GM12874 (cell line): Measurements from ENCODE around the gene PRDM16.

Experiments used
- CTCF ChIP-seq: IDR thresholded peaks from 2 replicates; pipeline ENCODE4 v1.5.1; 2011; ENCODE audit warnings: low read depth, mild to moderate bottlenecking, control low read depth, low read length, moderate library complexity; ENCODE audit not compliant: insufficient read depth

Gene PRDM16

DNA sequence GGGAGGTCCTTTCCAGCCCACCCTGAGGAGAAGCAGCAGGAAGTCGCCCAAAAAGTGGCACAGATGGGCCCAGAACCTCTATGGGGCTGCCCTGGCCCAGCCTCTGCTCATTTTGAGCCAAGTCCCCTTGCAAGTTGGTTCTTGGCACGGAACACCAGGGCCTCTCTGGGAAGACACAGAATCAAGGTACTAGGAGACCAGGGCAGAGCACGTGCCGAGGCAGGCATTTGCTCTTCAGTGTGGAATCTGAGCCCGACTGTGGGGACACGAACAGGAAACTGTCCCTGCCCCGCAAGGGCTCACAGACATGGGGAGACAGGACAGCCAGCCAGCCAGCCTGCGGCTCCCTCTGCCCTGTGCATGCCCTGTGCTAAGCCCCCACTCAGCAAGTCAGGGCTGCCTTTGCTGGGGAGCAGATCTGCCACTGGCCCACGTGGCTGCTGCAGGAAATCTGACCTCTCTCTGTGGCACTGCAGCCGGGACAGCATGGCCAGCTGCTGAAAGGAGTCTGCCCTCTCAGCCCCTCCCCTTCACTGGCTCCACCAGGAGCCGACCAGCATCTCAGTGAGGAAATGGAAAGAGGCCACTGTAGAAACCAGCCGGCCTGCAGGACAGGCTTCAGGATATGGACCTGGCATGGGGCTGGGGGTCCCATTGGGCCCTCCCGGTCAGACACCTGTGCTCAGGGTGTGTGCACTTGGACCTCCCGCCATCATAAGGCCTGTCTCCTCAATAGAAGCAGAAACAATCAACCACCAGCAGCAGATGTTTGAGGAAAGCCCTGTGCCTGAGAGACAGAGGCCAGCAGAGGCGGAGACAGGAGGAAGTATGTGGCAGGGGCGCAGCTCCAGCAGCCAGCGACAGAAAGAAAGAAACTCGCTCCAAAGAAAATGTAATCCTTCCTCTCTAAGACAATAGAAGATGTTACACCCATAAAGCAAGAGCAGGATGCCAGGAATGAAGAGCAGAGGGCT, 389.2 kb downstream of the PRDM16 start:
- no peak for TF ChIP-seq CTCF

- no peak for TF ChIP-seq CTCF
These were observed 390.3 kb downstream of the PRDM16 start for GRCh38 chr1:3459051-3459908.

- TF ChIP-seq CTCF: no peak
These were observed 391.1 kb downstream of the PRDM16 start for GRCh38 chr1:3459940-3460671.

DNA sequence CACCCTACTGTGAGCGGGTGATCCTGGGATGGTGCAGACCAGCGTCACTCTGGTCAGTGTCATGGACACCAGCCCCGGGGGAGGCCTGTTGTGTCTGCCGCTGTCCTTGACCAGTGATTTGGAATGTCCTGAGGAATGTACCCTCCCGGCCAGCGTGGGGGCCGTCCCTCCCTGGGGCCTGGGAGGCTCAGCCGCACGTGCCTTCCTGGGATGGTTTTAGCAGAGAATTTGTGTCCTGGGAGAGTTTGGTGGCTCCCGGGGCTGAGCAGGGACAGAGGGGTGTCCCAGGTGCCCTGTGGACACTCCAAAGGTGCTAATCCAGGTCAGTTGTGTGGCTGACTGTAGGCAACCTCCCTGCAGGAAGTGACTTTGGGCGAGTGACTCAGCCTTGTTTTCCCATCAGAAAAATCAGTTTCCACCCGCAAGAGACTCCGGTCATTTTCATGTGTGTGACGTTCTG, 391.7 kb downstream of the PRDM16 start:
- TF ChIP-seq CTCF: no peak

DNA sequence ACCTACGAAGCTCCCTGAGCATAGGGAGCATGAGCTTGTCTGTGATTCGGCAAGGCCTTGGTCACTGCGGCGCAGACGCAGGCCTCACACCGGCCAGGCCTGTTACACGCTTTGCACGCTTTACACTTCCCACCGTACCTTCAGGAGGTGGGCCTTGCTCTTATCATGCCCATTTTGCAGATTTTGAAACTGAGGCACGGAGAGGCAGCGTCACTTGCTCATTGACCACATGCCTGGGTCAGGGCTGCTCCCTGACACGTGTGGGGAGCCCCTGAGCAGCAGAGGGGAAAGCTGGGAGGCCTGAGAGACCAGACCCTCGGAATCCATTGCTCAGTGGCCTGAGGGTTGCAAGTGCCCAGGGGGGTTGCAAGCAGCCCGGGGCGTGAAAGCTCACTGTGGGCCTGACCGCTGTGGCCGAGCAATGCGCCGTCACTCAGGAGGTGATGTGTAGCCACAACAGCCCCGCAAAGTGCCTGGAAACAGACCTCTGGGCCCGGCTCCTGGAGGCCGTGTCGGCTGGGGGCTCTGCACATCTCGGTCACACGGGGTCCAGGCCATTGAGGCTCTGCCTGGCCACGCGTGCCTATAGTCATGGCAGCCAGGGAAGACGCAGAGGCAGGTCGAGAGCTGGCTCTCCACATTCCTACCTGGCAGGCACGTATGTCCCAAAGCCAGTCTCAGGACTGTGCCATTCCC, 392.4 kb downstream of the PRDM16 start:
- no peak for TF ChIP-seq CTCF

DNA sequence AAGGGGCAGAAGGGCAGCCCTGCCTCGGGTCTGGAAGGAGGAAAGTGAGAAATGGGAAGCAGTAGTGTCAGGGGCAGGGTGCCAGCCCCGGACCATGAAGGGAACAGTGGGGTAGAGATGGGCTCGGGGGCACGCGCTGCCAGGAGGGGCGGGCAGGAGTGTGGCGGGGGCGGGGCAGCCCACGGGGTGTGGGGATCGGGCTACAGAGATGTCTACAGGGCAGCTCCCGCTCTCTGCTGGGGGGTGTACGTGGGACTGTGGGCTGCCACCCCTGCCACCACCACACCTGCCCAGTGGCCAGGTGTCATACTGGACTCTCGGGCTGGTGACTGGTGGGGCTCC, 392.9 kb downstream of the PRDM16 start:
- no peak for TF ChIP-seq CTCF
